Panc1 (cell line): Measurements from ENCODE around the gene PPP1R2. TPM values are rescaled to one million over a fixed set of nuclear protein-coding genes. Genes with fewer than 3 reads are reported as not detected.

Source experiments
- ATAC-seq: fragments of 200-7000 bp; cut with Tn5 transposase; 2 replicates; pipeline ENCODE4 v1.9.1; 2020; ENCODE audit warnings: mild to moderate bottlenecking, moderate library complexity
- BruUV-seq: library from RNA; stranded (reverse); fragments of 400-500 nt; replicated peaks from 2 replicates; lab custom pipeline; 2021; lab: Mats Ljungman, UMichigan
- CTCF ChIA-PET: fragments of 300-600 bp; sonication (Branson Sonifier 250); formaldehyde crosslinking; loops from one replicate; lab custom pipeline; 2022; ENCODE audit warnings: antibody characterized with exemption; lab: Charles Lee
- POLR2A ChIA-PET: fragments of 300-600 bp; sonication (Branson Sonifier 250); formaldehyde crosslinking; loops from one replicate; lab custom pipeline; 2022; ENCODE audit warnings: antibody characterized with exemption; lab: Charles Lee
- DNase-seq: peaks from one replicate; pipeline ENCODE4 v3.0.0-alpha.2; 2010; ENCODE audit warnings: low read depth, low spot score
- H3K27ac ChIP-seq: 2 replicates; pipeline ENCODE4 v1.5.1; 2011; ENCODE audit warnings: mild to moderate bottlenecking, low read length, inconsistent platforms
- H3K27me3 ChIP-seq: fragments of 200-500 bp; sonication (Bioruptor generic); 2 replicates; pipeline ENCODE4 v1.6.0; 2014; ENCODE audit warnings: low read length, inconsistent platforms; ENCODE audit not compliant: control insufficient read depth, insufficient read depth
- H3K36me3 ChIP-seq: fragments of 200-500 bp; sonication (Bioruptor generic); 2 replicates; pipeline ENCODE4 v1.5.1; 2014; ENCODE audit warnings: inconsistent platforms, mild to moderate bottlenecking, low read length, moderate library complexity; ENCODE audit not compliant: control insufficient read depth, insufficient read depth
- H3K4me1 ChIP-seq: 2 replicates; pipeline ENCODE4 v1.5.1; 2011; ENCODE audit warnings: inconsistent platforms, mild to moderate bottlenecking, low read length, moderate library complexity; ENCODE audit not compliant: control insufficient read depth, insufficient read depth
- H3K4me3 ChIP-seq, 2 experiments: 2 replicates each; pipeline ENCODE4 v1.5.1; 2011 to 2012; ENCODE audit warnings: low read depth in 2 of 2, low read length in 2 of 2, mild to moderate bottlenecking in 2 of 2, inconsistent platforms in 1 of 2, moderate library complexity in 1 of 2
- H3K9me3 ChIP-seq: fragments of 200-500 bp; sonication (Bioruptor generic); 2 replicates; pipeline ENCODE4 v1.5.1; 2014; ENCODE audit warnings: low read depth, mild to moderate bottlenecking, inconsistent platforms, low read length, moderate library complexity; ENCODE audit not compliant: control insufficient read depth, insufficient read depth
- POLR2AphosphoS5 ChIP-seq: IDR thresholded peaks from 2 replicates; pipeline ENCODE4 v1.6.1; 2012; ENCODE audit warnings: mild to moderate bottlenecking, low read depth, low read length, moderate library complexity
- SIN3A ChIP-seq: IDR thresholded peaks from 2 replicates; pipeline ENCODE4 v1.6.1; 2012; ENCODE audit warnings: low read depth, mild to moderate bottlenecking, low read length, moderate library complexity, borderline replicate concordance; ENCODE audit not compliant: insufficient read depth
- TCF7L2 ChIP-seq: IDR thresholded peaks from 2 replicates; pipeline ENCODE4 v1.6.1; 2011; ENCODE audit warnings: mild to moderate bottlenecking, low read depth, low read length, inconsistent platforms
- in situ Hi-C: cut with HindIII; loops from 2 replicates; pipeline ENCODE4 v1.10.0; 2016; ENCODE audit warnings: low sequenced_read_pairs, low pct_unique_long_range_greater_than_20kb
- intact Hi-C: fragments of 100-400 bp; cut with micrococcal nuclease; formaldehyde crosslinking; loops from one replicate; pipeline ENCODE4 v1.10.0; 2022; ENCODE audit not compliant: unreplicated experiment
- total RNA-seq: library from RNA; stranded (reverse); gene quantifications from one replicate; pipeline ENCODE4 v1.2.1, GENCODE V29; 2021; ENCODE audit not compliant: unreplicated experiment
- TF ChIP-seq, protein P1 (sequence below): fragments of 450-650 bp; IDR thresholded peaks from 2 replicates; pipeline ENCODE4 v1.5.1; 2017; ENCODE audit warnings: mild to moderate bottlenecking
- TF ChIP-seq, protein P2 (sequence below), 2 experiments: IDR thresholded peaks; 2 replicates each; pipeline ENCODE4 v1.6.1; 2011 to 2012; ENCODE audit warnings: low read depth in 2 of 2, control low read depth in 1 of 2, low read length in 1 of 2, mild to moderate bottlenecking in 1 of 2, moderate library complexity in 1 of 2; ENCODE audit not compliant: insufficient read depth in 1 of 2

The PPP1R2 gene
- total RNA-seq, 1 experiment from 2014 or later: 60.2 TPM

DNA sequence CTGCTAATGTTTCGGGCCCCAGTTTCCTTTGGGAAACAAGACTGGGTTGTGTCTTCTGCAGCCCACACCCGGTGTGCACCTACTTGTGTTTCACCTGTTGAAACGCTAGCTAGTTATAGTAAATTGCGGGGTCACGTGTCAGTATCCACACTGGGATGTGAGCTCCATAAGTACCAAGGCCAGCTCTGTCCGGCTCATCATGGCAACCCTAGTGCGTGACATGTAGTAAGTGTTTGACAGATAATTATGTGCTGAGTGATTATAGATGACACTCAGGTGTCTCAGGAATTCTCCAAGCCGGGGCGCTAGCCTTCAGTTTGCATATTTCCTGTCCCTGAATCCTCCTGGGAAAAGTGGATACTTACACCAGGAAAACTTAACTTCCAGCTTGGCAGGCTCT lies 27.8 kb upstream of the PPP1R2 start:
- Histone ChIP-seq H3K4me1 (peaks cover 3% of the 10 kb centered on the region; the same call in 1 of the 2 replicates), H3K4me3 (no peak overlapping the region), H3K36me3 (no peaks in the 10 kb centered on the region), H3K9me3 (no peaks in the 10 kb centered on the region), H3K27me3 (no peaks in the 10 kb centered on the region), H3K27ac (no peak overlapping the region)
- in situ Hi-C loops (no loop called here), intact Hi-C loops (no loop called here)
- BruUV-seq: no TSS peak
- ChIA-PET CTCF (no interaction called here), POLR2A (no interaction called here)
- TF ChIP-seq POLR2AphosphoS5: no peak
- TF ChIP-seq SIN3A: no peak
- TF ChIP-seq TCF7L2: no peak
- TF ChIP-seq, protein P1, sequence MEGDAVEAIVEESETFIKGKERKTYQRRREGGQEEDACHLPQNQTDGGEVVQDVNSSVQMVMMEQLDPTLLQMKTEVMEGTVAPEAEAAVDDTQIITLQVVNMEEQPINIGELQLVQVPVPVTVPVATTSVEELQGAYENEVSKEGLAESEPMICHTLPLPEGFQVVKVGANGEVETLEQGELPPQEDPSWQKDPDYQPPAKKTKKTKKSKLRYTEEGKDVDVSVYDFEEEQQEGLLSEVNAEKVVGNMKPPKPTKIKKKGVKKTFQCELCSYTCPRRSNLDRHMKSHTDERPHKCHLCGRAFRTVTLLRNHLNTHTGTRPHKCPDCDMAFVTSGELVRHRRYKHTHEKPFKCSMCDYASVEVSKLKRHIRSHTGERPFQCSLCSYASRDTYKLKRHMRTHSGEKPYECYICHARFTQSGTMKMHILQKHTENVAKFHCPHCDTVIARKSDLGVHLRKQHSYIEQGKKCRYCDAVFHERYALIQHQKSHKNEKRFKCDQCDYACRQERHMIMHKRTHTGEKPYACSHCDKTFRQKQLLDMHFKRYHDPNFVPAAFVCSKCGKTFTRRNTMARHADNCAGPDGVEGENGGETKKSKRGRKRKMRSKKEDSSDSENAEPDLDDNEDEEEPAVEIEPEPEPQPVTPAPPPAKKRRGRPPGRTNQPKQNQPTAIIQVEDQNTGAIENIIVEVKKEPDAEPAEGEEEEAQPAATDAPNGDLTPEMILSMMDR: no peak
- TF ChIP-seq, protein P2, sequence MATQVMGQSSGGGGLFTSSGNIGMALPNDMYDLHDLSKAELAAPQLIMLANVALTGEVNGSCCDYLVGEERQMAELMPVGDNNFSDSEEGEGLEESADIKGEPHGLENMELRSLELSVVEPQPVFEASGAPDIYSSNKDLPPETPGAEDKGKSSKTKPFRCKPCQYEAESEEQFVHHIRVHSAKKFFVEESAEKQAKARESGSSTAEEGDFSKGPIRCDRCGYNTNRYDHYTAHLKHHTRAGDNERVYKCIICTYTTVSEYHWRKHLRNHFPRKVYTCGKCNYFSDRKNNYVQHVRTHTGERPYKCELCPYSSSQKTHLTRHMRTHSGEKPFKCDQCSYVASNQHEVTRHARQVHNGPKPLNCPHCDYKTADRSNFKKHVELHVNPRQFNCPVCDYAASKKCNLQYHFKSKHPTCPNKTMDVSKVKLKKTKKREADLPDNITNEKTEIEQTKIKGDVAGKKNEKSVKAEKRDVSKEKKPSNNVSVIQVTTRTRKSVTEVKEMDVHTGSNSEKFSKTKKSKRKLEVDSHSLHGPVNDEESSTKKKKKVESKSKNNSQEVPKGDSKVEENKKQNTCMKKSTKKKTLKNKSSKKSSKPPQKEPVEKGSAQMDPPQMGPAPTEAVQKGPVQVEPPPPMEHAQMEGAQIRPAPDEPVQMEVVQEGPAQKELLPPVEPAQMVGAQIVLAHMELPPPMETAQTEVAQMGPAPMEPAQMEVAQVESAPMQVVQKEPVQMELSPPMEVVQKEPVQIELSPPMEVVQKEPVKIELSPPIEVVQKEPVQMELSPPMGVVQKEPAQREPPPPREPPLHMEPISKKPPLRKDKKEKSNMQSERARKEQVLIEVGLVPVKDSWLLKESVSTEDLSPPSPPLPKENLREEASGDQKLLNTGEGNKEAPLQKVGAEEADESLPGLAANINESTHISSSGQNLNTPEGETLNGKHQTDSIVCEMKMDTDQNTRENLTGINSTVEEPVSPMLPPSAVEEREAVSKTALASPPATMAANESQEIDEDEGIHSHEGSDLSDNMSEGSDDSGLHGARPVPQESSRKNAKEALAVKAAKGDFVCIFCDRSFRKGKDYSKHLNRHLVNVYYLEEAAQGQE (IDR thresholded peaks at IDR 0.05; ENCODE audit: insufficient read depth in 1 of 2, low read depth in 2 of 2, low read length in 1 of 2): no peak
- no peak for ATAC-seq
- DNase-seq: no peak

DNA sequence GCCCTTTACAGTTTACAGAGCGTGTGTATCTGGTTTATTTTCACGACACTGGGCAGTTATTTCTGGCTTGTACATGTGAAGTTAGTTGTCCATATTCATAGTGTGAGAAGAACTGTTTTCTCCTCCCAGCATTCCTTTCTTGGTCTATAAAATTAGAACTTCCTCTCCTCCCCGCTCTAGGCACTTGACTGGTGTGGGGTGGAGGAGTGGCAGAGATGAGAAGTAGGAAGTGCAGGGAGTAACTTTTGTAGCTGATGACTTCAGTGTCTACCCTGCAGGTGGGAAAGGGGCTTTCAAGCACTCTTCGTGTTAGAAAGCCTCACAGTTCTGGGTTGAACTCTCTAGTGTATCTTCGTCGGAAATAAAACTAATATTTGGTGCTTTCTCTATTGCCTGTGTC lies 27.2 kb upstream of the PPP1R2 start:
- no peak overlapping the region for H3K4me3 ChIP-seq
- intact Hi-C loops (no loop called here), in situ Hi-C loops (no loop called here)
- peaks cover 3% of the 10 kb centered on the region; the same call in 1 of the 2 replicates for H3K4me1 ChIP-seq
- no TSS peak for BruUV-seq
- DNase-seq (no peak), ATAC-seq (no peak)
- H3K36me3 ChIP-seq: no peaks in the 10 kb centered on the region
- no peaks in the 10 kb centered on the region for H3K9me3 ChIP-seq
- H3K27ac ChIP-seq: no peak overlapping the region
- no peaks in the 10 kb centered on the region for H3K27me3 ChIP-seq
- ChIA-PET CTCF (no interaction called here), POLR2A (no interaction called here)
- TF ChIP-seq, protein P2 (IDR thresholded peaks at IDR 0.05; ENCODE audit: insufficient read depth in 1 of 2, low read depth in 2 of 2, low read length in 1 of 2): no peak
- TF ChIP-seq SIN3A (no peak), TCF7L2 (no peak), POLR2AphosphoS5 (no peak)
- TF ChIP-seq, protein P1: no peak
